Osteoblast (primary cell): ENCODE results near the gene IFNA13. TPM values are rescaled to one million over a fixed set of nuclear protein-coding genes. Genes with fewer than 3 reads are reported as not detected.

Experiments
- DNase-seq: peaks from one replicate; pipeline ENCODE4 v3.0.0; 2011; ENCODE audit warnings: low spot score, mixed read lengths; ENCODE audit not compliant: insufficient read length; ENCODE audit errors: missing footprints
- H2AFZ ChIP-seq: 2 replicates; pipeline ENCODE4 v1.6.0; 2011; ENCODE audit warnings: mild to moderate bottlenecking, low read length
- H3K27ac ChIP-seq: 2 replicates; pipeline ENCODE4 v1.5.1; 2011; ENCODE audit warnings: mild to moderate bottlenecking, low read depth, low read length, moderate library complexity
- H3K27me3 ChIP-seq: 2 replicates; pipeline ENCODE4 v1.6.0; 2012; ENCODE audit warnings: mild to moderate bottlenecking, control low read depth, inconsistent platforms, low read length, moderate library complexity; ENCODE audit not compliant: insufficient read depth
- H3K36me3 ChIP-seq: 2 replicates; pipeline ENCODE4 v1.5.1; 2011; ENCODE audit warnings: mild to moderate bottlenecking, low read length, control low read depth, moderate library complexity; ENCODE audit not compliant: insufficient read depth
- H3K4me1 ChIP-seq: 2 replicates; pipeline ENCODE4 v1.5.1; 2011; ENCODE audit warnings: mild to moderate bottlenecking, low read length, control low read depth, moderate library complexity; ENCODE audit not compliant: insufficient read depth
- H3K4me2 ChIP-seq: 2 replicates; pipeline ENCODE4 v1.6.0; 2011; ENCODE audit warnings: mild to moderate bottlenecking, low read length; ENCODE audit not compliant: insufficient read depth
- H3K4me3 ChIP-seq: fragments of 200-600 bp; sonication (generic); 3 replicates; pipeline ENCODE4 v1.5.1; 2012; ENCODE audit warnings: mild to moderate bottlenecking, low read length, inconsistent platforms; ENCODE audit not compliant: insufficient read depth
- H3K79me2 ChIP-seq: 2 replicates; pipeline ENCODE4 v1.6.0; 2012; ENCODE audit warnings: mild to moderate bottlenecking, low read length, control low read depth, inconsistent platforms; ENCODE audit not compliant: insufficient read depth
- H3K9me3 ChIP-seq: 2 replicates; pipeline ENCODE4 v1.5.1; 2011; ENCODE audit warnings: low read depth, low read length, control low read depth
- H4K20me1 ChIP-seq: 2 replicates; pipeline ENCODE4 v1.6.0; 2012; ENCODE audit warnings: mild to moderate bottlenecking, low read length, control low read depth; ENCODE audit not compliant: insufficient read depth
- CTCF ChIP-seq: IDR thresholded peaks from 2 replicates; pipeline ENCODE4 v1.5.1; 2011; ENCODE audit warnings: mild to moderate bottlenecking, low read depth, low read length, moderate library complexity; ENCODE audit errors: extremely low read depth
- total RNA-seq: library from RNA; depleted of rRNA; stranded (reverse); fragments of >200 nt; gene quantifications from 2 replicates; pipeline ENCODE4 v1.2.3, GENCODE V29; 2012

The IFNA13 gene
- not detected in 2 replicates for total RNA-seq

- no peak for DNase-seq
- Histone ChIP-seq H3K27me3 (peaks cover 28% of the 10 kb centered on the region), H3K36me3 (no peaks in the 10 kb centered on the region), H3K4me2 (no peak within 1 kb of the TSS), H3K4me3 (no peak within 1 kb of the TSS), H3K4me1 (no peaks in the 10 kb centered on the region), H3K27ac (no peak within 1 kb of the TSS), H4K20me1 (no peaks in the 10 kb centered on the region), H2AFZ (no peak within 1 kb of the TSS), H3K79me2 (no peaks in the 10 kb centered on the region), H3K9me3 (no peaks in the 10 kb centered on the region)
- no peak for TF ChIP-seq CTCF
Observed at GRCh38 chr9:21367957-21368356, at the start of gene IFNA13. Gene IFNA13 (minus strand): TSS chr9:21368057. CDS start chr9:21368010, 47 bp downstream.

- peaks cover 20% of the 10 kb centered on the region for H3K27me3 ChIP-seq
- no peaks in the 10 kb centered on the region for H3K36me3 ChIP-seq
- no peak overlapping the region for H2AFZ ChIP-seq
- no peak for DNase-seq
- H3K27ac ChIP-seq: no peak overlapping the region
- H3K9me3 ChIP-seq: no peaks in the 10 kb centered on the region
- H3K4me2 ChIP-seq: no peak overlapping the region
- H3K79me2 ChIP-seq: no peaks in the 10 kb centered on the region
- no peak for TF ChIP-seq CTCF
- H4K20me1 ChIP-seq: no peaks in the 10 kb centered on the region
- no peak overlapping the region for H3K4me3 ChIP-seq
- no peaks in the 10 kb centered on the region for H3K4me1 ChIP-seq
Observed at GRCh38 chr9:21415493-21416267, 47.8 kb upstream of the IFNA13 start.

- no peaks in the 10 kb centered on the region for H3K36me3 ChIP-seq
- H3K27ac ChIP-seq: no peak overlapping the region
- no peak overlapping the region for H2AFZ ChIP-seq
- no peaks in the 10 kb centered on the region for H3K79me2 ChIP-seq
- H3K4me2 ChIP-seq: no peak overlapping the region
- H3K4me3 ChIP-seq: no peak overlapping the region
- DNase-seq: no peak
- no peaks in the 10 kb centered on the region for H3K4me1 ChIP-seq
- no peak for TF ChIP-seq CTCF
- no peaks in the 10 kb centered on the region for H3K9me3 ChIP-seq
- H3K27me3 ChIP-seq: peaks cover 25% of the 10 kb centered on the region
- no peaks in the 10 kb centered on the region for H4K20me1 ChIP-seq
Observed at GRCh38 chr9:21414220-21414940, 46.5 kb upstream of the IFNA13 start.

GRCh38 chr9:21413624-21414023 lies 45.8 kb upstream of the IFNA13 start:
- no peaks in the 10 kb centered on the region for H3K79me2 ChIP-seq
- H3K4me1 ChIP-seq: no peaks in the 10 kb centered on the region
- no peak overlapping the region for H3K4me3 ChIP-seq
- H2AFZ ChIP-seq: no peak overlapping the region
- TF ChIP-seq CTCF: peak; percentile 53
- H3K27me3 ChIP-seq: peaks cover 28% of the 10 kb centered on the region
- H3K27ac ChIP-seq: no peak overlapping the region
- no peaks in the 10 kb centered on the region for H3K36me3 ChIP-seq
- no peak for DNase-seq
- no peaks in the 10 kb centered on the region for H3K9me3 ChIP-seq
- no peak overlapping the region for H3K4me2 ChIP-seq
- H4K20me1 ChIP-seq: no peaks in the 10 kb centered on the region
